Stimulated activated CD4-positive, alpha-beta T cell treated with anti-CD3 and anti-CD28 coated beads, Interleukin-2, amount 100 ng/mL, for 24 hours (primary cell): ENCODE measurements around the gene NYNRIN.

ENCODE experiments used
- DNase-seq, 2 donors: peaks; one replicate each; pipeline ENCODE4 v3.0.0-alpha.2; 2020

The NYNRIN gene

GRCh38 chr14:24463017-24463883 is 64.4 kb downstream of the NYNRIN start:
- DNase-seq = no peak

GRCh38 chr14:24463884-24464785 is 65.3 kb downstream of the NYNRIN start:
- no peak for DNase-seq

- no peak for DNase-seq
Measured at GRCh38 chr14:24465368-24465767, 66.6 kb downstream of the NYNRIN start.

GRCh38 chr14:24465805-24466204 is 67.0 kb downstream of the NYNRIN start:
- DNase-seq = no peak
